Progenitor cell of endocrine pancreas (in vitro differentiated cells): ENCODE measurements around the gene SFXN2. TPM values are rescaled to one million over a fixed set of nuclear protein-coding genes. Genes with fewer than 3 reads are reported as not detected.

Experiments
- DNase-seq: peaks from one replicate; pipeline ENCODE4 v3.0.0; 2021; ENCODE audit warnings: low spot score; ENCODE audit not compliant: unreplicated experiment
- H3K27ac Mint-ChIP-seq: 2 replicates; pipeline ENCODE4 v1.8.0; 2021; ENCODE audit warnings: mild to moderate bottlenecking, moderate library complexity, mixed read lengths
- H3K27me3 Mint-ChIP-seq: 2 replicates; pipeline ENCODE4 v1.8.0; 2021; ENCODE audit warnings: mixed read lengths
- H3K36me3 Mint-ChIP-seq: 2 replicates; pipeline ENCODE4 v1.8.0; 2022; ENCODE audit warnings: mixed read lengths; ENCODE audit not compliant: insufficient read depth
- H3K4me1 Mint-ChIP-seq: 2 replicates; pipeline ENCODE4 v1.8.0; 2021; ENCODE audit warnings: low read depth, mixed read lengths
- H3K4me3 Mint-ChIP-seq: 2 replicates; pipeline ENCODE4 v1.8.0; 2021; ENCODE audit warnings: low read depth, mild to moderate bottlenecking, moderate library complexity, mixed read lengths
- H3K9me3 Mint-ChIP-seq: 2 replicates; pipeline ENCODE4 v1.8.0; 2021; ENCODE audit warnings: low read depth, mixed read lengths
- total RNA-seq: library from RNA; stranded (reverse); gene quantifications from 2 replicates; pipeline ENCODE4 v1.2.1, GENCODE V29; 2021
- TF ChIP-seq, protein P1 (sequence below): fragments of 200-600 bp; sonication (generic); IDR thresholded peaks from one replicate; pipeline ENCODE4 v1.5.0; 2021; ENCODE audit warnings: antibody characterized with exemption, mild to moderate bottlenecking; ENCODE audit not compliant: unreplicated experiment

The SFXN2 gene
- total RNA-seq, 1 donor from 2014 or later, result 33.9 TPM

DNA sequence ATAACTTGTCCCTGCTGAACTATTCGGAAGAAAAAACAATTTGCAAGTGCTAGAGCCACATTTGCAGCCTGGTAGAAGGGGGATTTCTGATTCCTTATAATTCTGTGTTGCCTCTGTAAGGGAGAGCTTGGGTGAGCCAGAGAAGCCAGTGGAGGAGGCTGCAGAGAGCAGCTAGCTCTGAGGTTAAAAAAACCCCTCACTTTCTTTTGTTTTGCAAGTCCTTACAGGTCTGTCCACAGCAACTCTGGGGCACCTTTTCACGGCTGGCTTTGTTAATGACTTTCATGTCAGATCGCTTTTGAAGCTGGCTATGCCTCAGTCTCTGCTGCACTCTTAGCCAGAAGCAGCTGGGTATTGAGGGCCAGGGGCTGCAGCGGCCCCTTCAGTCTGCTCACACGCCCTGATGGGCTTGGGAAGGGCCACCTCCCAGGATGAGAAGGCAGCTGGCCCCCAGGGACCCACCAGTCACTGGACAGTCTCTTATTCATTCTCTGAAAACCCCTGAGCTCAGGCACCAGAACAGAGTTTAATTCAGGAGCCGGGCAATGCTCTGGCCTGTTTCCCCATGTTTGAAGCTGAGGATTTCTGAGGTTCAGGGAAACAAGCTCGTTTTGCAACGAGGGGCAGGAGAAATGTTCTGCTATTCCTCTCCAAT lies 39.3 kb upstream of the SFXN2 start:
- peak overlapping the region; percentile 80 for H3K27ac Mint-ChIP-seq
- no peak for DNase-seq
- TF ChIP-seq, protein P1, sequence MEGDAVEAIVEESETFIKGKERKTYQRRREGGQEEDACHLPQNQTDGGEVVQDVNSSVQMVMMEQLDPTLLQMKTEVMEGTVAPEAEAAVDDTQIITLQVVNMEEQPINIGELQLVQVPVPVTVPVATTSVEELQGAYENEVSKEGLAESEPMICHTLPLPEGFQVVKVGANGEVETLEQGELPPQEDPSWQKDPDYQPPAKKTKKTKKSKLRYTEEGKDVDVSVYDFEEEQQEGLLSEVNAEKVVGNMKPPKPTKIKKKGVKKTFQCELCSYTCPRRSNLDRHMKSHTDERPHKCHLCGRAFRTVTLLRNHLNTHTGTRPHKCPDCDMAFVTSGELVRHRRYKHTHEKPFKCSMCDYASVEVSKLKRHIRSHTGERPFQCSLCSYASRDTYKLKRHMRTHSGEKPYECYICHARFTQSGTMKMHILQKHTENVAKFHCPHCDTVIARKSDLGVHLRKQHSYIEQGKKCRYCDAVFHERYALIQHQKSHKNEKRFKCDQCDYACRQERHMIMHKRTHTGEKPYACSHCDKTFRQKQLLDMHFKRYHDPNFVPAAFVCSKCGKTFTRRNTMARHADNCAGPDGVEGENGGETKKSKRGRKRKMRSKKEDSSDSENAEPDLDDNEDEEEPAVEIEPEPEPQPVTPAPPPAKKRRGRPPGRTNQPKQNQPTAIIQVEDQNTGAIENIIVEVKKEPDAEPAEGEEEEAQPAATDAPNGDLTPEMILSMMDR, result no peak
- H3K4me1 Mint-ChIP-seq, result peaks cover 48% of the 10 kb centered on the region
- H3K27me3 Mint-ChIP-seq, result no peaks in the 10 kb centered on the region
- no peak overlapping the region for H3K4me3 Mint-ChIP-seq
- H3K9me3 Mint-ChIP-seq, result no peaks in the 10 kb centered on the region
- no peaks in the 10 kb centered on the region for H3K36me3 Mint-ChIP-seq

DNA sequence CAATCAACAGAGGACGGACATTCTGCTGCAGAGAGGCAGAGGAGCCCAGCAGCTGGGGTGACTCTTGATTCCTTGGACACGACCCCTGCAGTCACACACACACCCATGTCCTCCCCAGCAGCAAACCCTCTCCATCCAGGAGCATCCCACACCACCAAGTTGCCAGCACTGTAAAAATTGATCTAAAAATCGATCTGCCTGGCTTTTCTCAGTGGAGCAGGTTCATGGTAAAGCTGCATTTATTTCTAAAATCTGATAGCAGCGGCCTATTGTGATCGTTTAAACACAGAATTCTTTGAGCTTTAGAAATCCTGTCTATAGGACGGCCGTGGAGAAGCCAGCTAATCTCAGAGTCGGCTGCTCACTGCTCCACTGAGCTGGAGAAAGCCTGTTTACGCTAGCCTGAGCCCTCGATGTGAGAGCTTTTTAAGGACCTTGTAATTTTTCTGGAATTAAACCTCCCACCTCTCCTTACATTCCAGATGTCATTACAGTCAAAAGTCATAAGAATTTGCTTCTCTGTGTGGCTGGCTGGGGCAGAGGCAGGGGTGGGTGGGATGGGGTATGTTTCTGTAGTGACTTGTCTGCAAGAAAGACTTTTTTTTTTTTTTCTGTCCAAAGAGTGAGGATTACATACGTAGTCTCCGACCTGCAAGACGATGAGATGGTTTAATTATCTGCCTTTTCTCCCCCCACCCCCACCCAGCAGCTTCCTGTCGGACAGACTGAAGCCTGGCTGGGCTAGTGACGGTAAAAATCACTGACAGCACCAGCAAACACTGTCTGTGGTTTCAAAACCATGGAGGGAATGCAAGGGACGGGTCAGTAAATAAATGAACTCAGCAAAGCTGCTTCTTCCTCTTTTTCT lies 38.5 kb upstream of the SFXN2 start:
- TF ChIP-seq, protein P1, result no peak
- no peak overlapping the region for H3K4me3 Mint-ChIP-seq
- peaks cover 45% of the 10 kb centered on the region for H3K4me1 Mint-ChIP-seq
- DNase-seq, result no peak
- peak overlapping the region; percentile 80 for H3K27ac Mint-ChIP-seq
- no peaks in the 10 kb centered on the region for H3K36me3 Mint-ChIP-seq
- H3K9me3 Mint-ChIP-seq, result no peaks in the 10 kb centered on the region
- no peaks in the 10 kb centered on the region for H3K27me3 Mint-ChIP-seq

DNA sequence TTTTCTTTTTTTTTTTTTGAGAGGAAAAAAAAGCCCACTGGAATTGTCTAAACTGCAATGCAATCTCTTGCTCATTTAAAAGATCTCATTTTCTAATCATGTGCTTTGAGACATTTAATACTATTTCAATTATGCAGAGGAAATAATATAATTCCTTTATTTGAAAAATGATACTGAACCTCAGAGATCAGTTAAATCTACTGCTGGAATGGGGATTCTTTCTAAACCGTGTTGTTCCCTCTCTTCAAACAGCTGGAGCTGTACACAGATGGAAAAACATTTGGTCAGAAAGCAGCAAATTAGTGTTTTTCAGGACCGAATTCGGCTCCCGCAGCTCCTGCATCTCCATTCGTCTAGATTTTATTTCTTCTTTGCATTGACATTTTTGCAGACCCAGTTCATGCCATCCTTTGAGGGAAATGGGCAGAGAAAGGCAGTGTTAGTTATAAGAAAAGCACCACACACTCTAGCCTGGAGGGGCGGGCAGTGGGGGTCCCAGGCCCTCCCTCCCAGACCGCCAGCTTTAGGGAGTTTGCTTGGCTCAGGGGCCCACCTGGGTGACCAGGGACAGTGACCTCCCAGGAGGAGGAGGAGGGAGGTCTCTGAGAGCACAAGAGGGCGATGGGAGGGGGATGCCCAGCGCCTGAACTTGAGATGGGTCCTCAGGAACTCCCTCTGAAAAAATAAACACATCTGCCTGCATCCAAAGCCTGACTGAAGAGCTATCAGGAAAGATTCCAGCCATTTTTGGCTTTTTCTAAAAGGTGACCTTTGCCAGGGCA lies 37.7 kb upstream of the SFXN2 start:
- H3K27me3 Mint-ChIP-seq, result no peaks in the 10 kb centered on the region
- H3K9me3 Mint-ChIP-seq, result no peaks in the 10 kb centered on the region
- peaks cover 45% of the 10 kb centered on the region for H3K4me1 Mint-ChIP-seq
- TF ChIP-seq, protein P1, result no peak
- H3K4me3 Mint-ChIP-seq, result no peak overlapping the region
- no peak for DNase-seq
- H3K27ac Mint-ChIP-seq, result no peak overlapping the region
- peaks cover 4% of the 10 kb centered on the region for H3K36me3 Mint-ChIP-seq

DNA sequence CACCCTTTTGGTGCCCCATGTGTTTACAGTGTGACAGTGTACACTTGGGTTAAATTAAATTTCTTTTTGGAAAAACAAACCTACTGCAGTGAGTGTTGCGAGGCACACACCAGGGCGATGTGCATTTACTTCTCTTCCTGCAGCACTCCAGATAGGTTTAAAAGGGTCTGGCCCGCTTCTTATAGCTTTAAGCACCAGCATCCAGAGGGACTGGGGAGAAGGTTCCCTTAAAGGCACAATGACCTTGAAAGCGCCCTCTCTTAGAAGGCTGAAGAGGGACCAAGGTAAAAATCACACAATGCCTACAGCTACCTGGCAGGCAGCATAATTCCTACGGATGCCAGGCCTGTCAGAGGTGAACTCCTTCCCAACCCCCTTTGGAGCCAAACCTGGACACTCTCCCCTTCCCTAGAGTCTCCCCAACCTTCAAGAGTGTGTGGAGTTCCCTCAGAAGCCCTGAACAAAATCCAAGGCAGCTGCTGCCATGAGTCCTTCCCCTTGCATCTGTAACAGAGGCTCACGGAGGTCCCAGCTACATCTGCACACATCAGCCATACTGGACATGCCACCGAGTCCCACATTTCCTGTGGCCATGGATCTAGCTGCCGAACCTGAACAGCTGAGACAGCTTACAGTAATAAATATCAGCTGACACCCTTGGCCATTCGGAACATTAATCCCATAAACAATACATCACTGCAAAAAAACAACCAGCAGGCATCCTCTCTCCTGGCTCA lies 36.9 kb upstream of the SFXN2 start:
- no peak overlapping the region for H3K4me3 Mint-ChIP-seq
- no peak overlapping the region for H3K27ac Mint-ChIP-seq
- no peaks in the 10 kb centered on the region for H3K9me3 Mint-ChIP-seq
- DNase-seq, result no peak
- H3K36me3 Mint-ChIP-seq, result peaks cover 8% of the 10 kb centered on the region
- peaks cover 45% of the 10 kb centered on the region for H3K4me1 Mint-ChIP-seq
- TF ChIP-seq, protein P1, result no peak
- H3K27me3 Mint-ChIP-seq, result no peaks in the 10 kb centered on the region
